HG02610 (cell line): Measurements from ENCODE around the gene PTPN12.
"Not testable (repeated sequence)": the region's sequence is repeated elsewhere in the genome, so short reads cannot be mapped to it uniquely, and the experiment has no call there.

Source experiments
- ATAC-seq: cut with Tn5 transposase; IDR thresholded peaks from one replicate; pipeline ENCODE4 v1.9.1; 2021; ENCODE audit warnings: mild to moderate bottlenecking, moderate library complexity; ENCODE audit not compliant: unreplicated experiment

Gene PTPN12

GRCh38 chr7:77576856-77577255 is 39.8 kb downstream of the PTPN12 start:
- no peak for ATAC-seq

GRCh38 chr7:77579797-77580196 is 42.7 kb downstream of the PTPN12 start:
- no peak for ATAC-seq

- no peak for ATAC-seq
These were observed 43.8 kb downstream of the PTPN12 start for GRCh38 chr7:77580762-77581350.

DNA sequence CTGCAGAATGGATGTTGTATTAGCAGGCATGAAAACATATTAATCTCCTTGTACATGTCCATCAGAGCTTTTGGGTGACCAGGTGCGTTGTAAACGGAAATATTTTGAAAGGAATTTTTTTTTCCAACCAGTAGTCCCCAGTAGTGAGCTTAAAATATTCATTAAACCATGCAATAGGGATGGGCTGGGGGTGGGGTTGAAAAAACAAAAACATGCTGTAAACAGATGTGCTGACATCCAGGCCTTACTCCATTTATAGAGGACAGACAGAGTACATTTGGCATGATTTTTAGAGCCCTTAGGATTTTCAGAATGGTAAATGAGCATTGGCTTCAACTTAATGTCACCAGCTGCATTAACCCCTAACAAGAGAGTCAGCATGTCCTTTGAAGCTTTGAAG is 50.2 kb downstream of the PTPN12 start:
- no peak for ATAC-seq

GRCh38 chr7:77600952-77601351 is 63.9 kb downstream of the PTPN12 start:
- no peak for ATAC-seq

DNA sequence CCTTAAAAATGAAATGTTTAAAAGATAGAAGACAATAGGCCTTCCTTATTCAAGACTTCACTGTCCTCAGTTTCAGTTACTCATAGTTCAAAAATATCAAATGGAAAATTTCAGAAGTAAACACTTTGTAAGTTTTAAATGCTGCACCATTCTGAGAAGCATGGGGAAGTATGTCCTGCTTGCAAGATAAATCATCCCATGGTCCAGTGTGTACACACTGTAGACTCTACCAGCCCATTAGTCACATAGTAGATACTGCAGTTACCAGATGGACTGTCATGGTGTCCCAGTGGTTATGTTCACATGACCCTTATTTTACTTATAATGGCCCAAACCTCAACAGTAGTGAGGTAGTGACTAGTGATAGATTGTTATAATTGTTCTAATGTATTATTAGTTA is 69.5 kb downstream of the PTPN12 start:
- ATAC-seq, result no peak

DNA sequence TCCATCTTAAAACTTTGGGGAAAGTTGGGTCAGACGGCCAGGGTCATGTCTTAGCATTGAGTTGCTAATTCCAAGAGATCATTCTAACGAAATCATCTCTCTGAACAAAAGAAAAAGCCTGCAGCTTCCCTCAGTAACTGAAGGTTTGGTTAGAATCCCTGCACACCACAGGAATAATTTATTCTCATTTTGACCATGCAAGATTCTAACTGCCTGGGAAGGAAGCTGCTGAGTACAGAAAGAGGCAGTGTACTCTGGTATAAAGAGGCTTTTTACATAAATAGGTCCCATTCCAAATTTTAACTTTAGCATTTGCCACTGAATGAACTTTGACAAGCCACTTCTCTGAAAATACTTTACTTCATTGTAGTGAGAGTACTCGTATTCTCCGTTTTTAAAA is 82.2 kb downstream of the PTPN12 start:
- no peak for ATAC-seq

- ATAC-seq, result no peak
These were observed 89.7 kb downstream of the PTPN12 start for GRCh38 chr7:77626586-77627308.

DNA sequence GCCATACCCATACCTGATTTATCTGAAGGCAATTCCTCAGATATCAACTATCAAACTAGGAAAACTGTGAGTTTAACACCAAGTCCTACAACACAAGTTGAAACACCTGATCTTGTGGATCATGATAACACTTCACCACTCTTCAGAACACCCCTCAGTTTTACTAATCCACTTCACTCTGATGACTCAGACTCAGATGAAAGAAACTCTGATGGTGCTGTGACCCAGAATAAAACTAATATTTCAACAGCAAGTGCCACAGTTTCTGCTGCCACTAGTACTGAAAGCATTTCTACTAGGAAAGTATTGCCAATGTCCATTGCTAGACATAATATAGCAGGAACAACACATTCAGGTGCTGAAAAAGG is 90.2 kb downstream of the PTPN12 start:
- ATAC-seq, result no peak

- ATAC-seq, result no peak
These were observed 92.7 kb downstream of the PTPN12 start for GRCh38 chr7:77629797-77630196.

GRCh38 chr7:77631820-77632219 is 94.7 kb downstream of the PTPN12 start:
- no peak for ATAC-seq

DNA sequence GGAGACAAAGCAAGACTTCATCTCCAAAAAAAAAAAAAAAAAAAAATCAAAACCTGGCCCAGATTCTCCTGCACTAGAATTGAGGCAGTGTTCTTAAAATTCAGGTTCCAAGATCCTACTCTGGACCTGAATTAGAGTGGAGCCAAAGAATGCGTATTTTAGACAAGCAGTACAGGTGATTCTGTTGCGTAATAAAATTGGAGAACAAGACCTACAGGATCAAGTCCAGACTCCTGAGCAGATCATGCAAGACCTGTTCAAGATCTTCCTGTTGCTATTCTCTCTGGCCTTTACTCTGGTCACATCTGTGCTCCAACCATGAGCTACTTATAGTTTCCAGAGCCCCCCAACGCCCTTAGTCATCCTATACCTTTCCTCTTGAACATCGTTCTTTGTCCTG is 107.7 kb downstream of the PTPN12 start:
- no peak for ATAC-seq

GRCh38 chr7:77648742-77649338 is 111.7 kb downstream of the PTPN12 start:
- no peak for ATAC-seq

DNA sequence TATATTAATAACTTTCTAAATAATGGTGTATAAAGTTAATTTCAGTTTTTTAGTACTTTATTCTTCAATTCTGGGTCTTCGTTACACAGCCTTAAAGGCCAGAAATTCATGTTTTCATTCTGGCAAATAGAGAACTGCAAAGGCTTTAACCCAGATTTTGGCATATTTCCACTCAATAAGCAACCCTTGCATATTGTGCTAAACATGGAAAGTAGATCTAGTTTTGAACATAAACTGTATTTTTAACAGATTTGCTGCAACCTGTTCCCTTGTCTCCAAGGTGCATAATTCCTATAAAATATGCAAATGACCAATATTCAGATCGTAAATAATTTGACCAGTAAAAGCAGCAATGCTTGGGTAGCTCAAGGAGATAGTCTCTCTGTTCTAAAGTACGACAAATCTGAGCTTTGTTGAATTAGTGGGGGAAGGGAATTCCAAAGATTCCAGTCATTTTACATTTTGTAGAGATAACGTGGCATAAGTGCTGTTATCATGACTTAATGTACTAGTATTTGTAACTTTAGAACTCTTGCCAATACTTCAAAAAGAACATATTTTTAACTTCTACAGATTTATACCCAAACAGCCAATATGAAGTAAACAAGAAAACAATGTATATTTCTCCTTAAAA is 112.7 kb downstream of the PTPN12 start:
- no peak for ATAC-seq

DNA sequence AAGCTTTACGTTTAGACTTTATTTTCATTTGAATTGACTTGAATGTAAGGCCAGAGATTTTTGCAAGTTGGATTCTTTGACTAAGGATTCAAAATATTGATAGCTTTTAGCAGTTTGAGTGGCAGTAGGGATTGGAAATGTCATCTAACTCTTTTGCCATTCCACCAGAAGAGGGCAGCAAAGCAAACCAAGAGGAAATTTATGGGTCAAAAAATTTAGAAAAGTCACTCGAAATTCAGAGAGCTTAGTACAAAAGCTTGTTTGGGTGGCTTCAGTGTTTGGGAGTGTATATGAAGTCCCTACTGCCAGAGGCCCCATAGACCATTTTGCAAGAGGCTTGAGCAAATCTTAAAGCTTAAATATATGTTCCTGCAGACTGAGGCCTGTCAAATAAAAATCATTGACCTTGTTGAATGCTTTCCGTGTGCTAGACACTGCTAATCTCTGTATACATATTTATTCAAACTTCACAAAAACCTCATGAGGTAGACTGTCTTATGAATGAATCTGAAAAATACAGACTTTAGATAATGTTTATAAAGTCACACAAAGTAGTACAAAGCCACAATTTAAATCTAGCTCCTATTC is 114.6 kb downstream of the PTPN12 start:
- ATAC-seq, result no peak

DNA sequence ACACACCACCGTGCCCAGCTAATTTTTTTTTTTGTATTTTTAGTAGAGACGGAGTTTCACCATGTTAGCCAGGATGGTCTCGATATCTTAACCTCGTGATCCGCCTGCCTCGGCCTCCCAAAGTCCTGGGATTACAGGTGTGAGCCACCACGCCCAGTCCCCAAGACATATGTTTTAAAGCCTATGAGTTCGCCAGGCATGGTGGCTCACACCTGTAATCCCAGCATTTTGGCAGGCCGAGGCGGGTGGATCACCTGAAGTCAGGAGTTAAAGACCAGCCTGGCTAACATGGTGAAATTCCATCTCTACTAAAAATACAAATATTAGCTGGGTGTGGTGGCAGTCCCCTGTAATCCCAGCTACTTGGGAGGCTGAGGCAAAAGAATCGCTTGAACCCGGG is 115.7 kb downstream of the PTPN12 start:
- ATAC-seq, result not testable (repeated sequence)

- ATAC-seq, result no peak
These were observed 116.5 kb downstream of the PTPN12 start for GRCh38 chr7:77653572-77653971.

DNA sequence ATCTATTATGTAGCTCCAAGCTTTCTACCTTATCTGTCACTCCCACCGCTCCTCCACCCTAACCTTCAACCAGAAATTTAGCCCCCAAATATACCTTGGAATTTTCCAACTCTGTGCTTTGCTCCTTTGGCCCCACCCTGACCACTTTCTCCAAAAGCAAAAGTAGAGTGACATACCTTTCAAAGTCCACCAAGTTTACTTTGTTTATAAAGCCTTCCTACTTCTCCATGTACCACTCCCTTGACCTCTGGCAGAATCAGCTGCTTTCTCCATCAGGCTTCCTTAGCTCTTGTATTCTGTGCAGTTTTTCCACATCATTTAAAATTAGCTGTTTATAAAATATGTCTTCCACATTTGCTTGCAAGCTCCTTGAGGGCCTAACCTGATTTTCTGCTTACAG is 118.3 kb downstream of the PTPN12 start:
- no peak for ATAC-seq

DNA sequence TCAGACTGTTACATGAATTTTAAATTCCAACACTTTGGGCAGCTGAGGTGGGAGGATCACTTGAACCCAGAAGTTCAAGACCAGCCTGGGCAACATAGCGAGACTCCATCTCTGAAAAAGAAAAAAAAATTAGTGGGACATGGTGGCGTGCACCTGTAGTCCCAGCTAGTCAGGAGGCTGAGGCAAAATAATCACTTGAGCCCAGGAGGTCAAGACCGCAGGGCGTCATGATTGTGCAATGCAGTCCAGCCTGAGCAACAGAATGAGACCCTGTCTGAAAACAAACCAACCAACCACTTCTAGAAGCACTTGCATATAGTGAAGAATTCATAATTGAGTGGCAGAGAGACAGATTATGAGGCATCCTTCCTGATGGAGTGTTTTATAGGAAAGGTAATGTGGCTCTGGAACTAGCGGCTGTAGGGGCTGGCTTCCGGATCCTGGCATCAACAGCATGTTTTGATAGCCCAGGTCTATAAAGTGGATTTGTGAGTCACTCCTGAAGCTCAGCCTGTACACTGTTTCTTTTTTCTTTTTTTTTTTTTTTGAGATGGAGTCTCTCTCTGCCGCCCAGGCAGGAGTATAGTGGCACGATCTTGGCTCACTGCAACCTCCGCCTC is 118.9 kb downstream of the PTPN12 start:
- no peak for ATAC-seq

DNA sequence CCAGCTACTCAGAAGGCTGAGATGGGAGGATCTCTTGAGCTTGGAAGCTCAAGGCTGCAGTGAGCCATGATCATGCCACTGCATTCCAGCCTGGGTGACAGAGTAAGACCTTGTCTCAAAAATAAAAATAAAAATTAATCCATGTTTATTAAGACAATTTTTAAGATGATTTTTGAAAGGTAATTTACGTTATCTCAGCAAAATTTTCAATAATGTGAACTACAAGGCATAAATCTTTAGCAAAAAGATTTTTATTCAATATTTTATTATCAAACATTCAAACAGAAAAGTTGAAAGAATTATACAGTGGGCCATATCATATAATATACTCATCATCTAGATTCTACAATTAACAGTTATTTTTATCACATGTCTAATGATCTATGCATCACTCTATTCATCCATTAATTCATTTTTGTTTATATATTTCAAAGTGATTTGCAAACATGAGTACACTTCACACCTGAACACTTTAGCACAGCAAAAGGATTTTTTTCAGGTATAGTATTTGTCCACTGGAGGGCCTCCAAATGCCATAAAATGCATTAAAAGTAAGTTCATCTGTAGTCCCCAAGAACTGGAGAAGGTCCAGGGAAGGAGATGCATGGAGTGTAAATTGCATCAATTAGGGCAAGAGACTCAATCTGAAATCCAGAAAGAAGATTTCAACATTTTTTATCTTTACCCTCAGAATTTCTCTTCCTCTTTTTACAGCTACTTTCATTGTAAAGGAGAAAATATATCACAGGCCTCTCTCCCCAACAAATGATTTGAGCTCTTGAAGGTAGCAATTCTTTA is 120.5 kb downstream of the PTPN12 start:
- no peak for ATAC-seq
